ENCODE results near the gene PFN4. TPM values are rescaled to one million over a fixed set of nuclear protein-coding genes. Genes with fewer than 3 reads are reported as not detected.

PFN4 gene
- total and polyA plus RNA-seq, 9 of the 15 experiments (the other 6 are each of a cell fraction or from before 2014, with no cell fraction given): 0.07 to 0.54 (median 0.31) TPM; not detected in 2

- TF ChIP-seq THAP12 (CRISPR knock-in tag; IDR thresholded peaks at IDR 0.05) (peak; percentile 39; the same call in 1 of the 2 replicates), GTF3C2 (IDR thresholded peaks at IDR 0.05; ENCODE audit: borderline replicate concordance, extremely low read depth, insufficient read length) (no peak), ATF1 (CRISPR knock-in tag; IDR thresholded peaks at IDR 0.05) (no peak), ATF1 (tag; IDR thresholded peaks at IDR 0.05) (peak; percentile 62), NR0B1 (IDR thresholded peaks at IDR 0.05; ENCODE audit: partially characterized antibody) (no peak), BCOR (IDR thresholded peaks at IDR 0.05) (no peak), TRIM24 (IDR thresholded peaks at IDR 0.05) (no peak), FUS (optimal IDR thresholded peaks at IDR 0.05; ENCODE audit: low read depth, low read length) (peak; percentile 36), SNAPC5 (CRISPR knock-in tag; IDR thresholded peaks at IDR 0.05) (no peak), BRCA1 (IDR thresholded peaks at IDR 0.05) (no peak), BRCA1 (CRISPR knock-in tag; IDR thresholded peaks at IDR 0.05) (no peak), HCFC1 (IDR thresholded peaks at IDR 0.05; ENCODE audit: low read depth, low read length) (no peak), HEY1 (CRISPR knock-in tag; IDR thresholded peaks at IDR 0.05; ENCODE audit: borderline replicate concordance) (no peak), ZBTB1 (CRISPR knock-in tag; IDR thresholded peaks at IDR 0.05; ENCODE audit: borderline replicate concordance, low read depth) (peak; percentile 72; the same call in 1 of the 2 replicates), POLR2AphosphoS2 (IDR thresholded peaks at IDR 0.05; ENCODE audit: low read length) (no peak), ZNF354B (CRISPR knock-in tag; IDR thresholded peaks at IDR 0.05) (no peak), ZNF274 (IDR thresholded peaks at IDR 0.05; ENCODE audit: borderline replicate concordance, low read depth, low read length) (no peak), RAD51 (IDR thresholded peaks at IDR 0.05; ENCODE audit: borderline replicate concordance, low read depth) (no peak), CHAMP1 (IDR thresholded peaks at IDR 0.05) (no peak), NCOA4 (IDR thresholded peaks at IDR 0.05; ENCODE audit: partially characterized antibody) (no peak), HIVEP1 (CRISPR knock-in tag; IDR thresholded peaks at IDR 0.05) (no peak)
These were observed at the start of gene PFN4, which contains the start of gene FAM228B (continued) for GRCh38 chr2:24123195-24123921.
